Stimulated activated CD4-positive, alpha-beta T cell treated with anti-CD3 and anti-CD28 coated beads, Interleukin-1b, Interleukin-23, amount 100 ng/mL, for 48 hours (primary cell): ENCODE results near the gene FBXO39.
"Not testable (repeated sequence)": the region's sequence is repeated elsewhere in the genome, so short reads cannot be mapped to it uniquely, and the experiment has no call there.

ENCODE experiments used
- DNase-seq: peaks from one replicate; pipeline ENCODE4 v3.0.0-alpha.2; 2020

FBXO39 gene

GRCh38 chr17:6793748-6794493 is 17.9 kb downstream of the FBXO39 start:
- DNase-seq = no peak

GRCh38 chr17:6796017-6796886 is 20.2 kb downstream of the FBXO39 start:
- DNase-seq = no peak

GRCh38 chr17:6796887-6797490 is 21.0 kb downstream of the FBXO39 start:
- no peak for DNase-seq

GRCh38 chr17:6797718-6798351 is 21.8 kb downstream of the FBXO39 start:
- no peak for DNase-seq

GRCh38 chr17:6799738-6800137 is 23.7 kb downstream of the FBXO39 start:
- DNase-seq = no peak

GRCh38 chr17:6800422-6801027 is 24.5 kb downstream of the FBXO39 start:
- DNase-seq = peak; percentile 15

GRCh38 chr17:6811510-6811909 is 35.5 kb downstream of the FBXO39 start:
- DNase-seq = no peak

GRCh38 chr17:6812295-6812694 is 36.3 kb downstream of the FBXO39 start:
- no peak for DNase-seq

- peak; percentile 22 for DNase-seq
These were observed 39.8 kb downstream of the FBXO39 start for GRCh38 chr17:6815775-6816174.

GRCh38 chr17:6816368-6816767 is 40.4 kb downstream of the FBXO39 start:
- not testable (repeated sequence) for DNase-seq

- DNase-seq = no peak
These were observed 42.9 kb downstream of the FBXO39 start for GRCh38 chr17:6818938-6819337.

GRCh38 chr17:6823011-6823442 is 47.0 kb downstream of the FBXO39 start:
- no peak for DNase-seq

GRCh38 chr17:6830383-6830986 is 54.5 kb downstream of the FBXO39 start:
- DNase-seq = no peak

GRCh38 chr17:6831661-6832263 is 55.7 kb downstream of the FBXO39 start, which contains the start of gene TEKT1:
TSS of gene TEKT1 (minus strand) at chr17:6831729. CDS start at chr17:6830376, 1,353 bp downstream.
- peak; percentile 63 for DNase-seq
